Activated CD8-positive, alpha-beta memory T cell treated with anti-CD3 and anti-CD28 coated beads for 36 hours (primary cell): ENCODE measurements around the gene POLG2. TPM values are rescaled to one million over a fixed set of nuclear protein-coding genes. Genes with fewer than 3 reads are reported as not detected.

ENCODE experiments used
- CTCF ChIA-PET: fragments of 350-600 bp; sonication (Branson Sonifier 250); formaldehyde crosslinking; loops from one replicate; lab custom pipeline; 2021; ENCODE audit warnings: antibody characterized with exemption; lab: Charles Lee
- POLR2A ChIA-PET: fragments of 350-600 bp; sonication (Branson Sonifier 250); formaldehyde crosslinking; loops from one replicate; lab custom pipeline; 2021; ENCODE audit warnings: antibody characterized with exemption; lab: Charles Lee
- total RNA-seq, 2 experiments: library from RNA; stranded (reverse); gene quantifications; one replicate each; pipeline ENCODE4 v1.2.3, GENCODE V29; 2021

Gene POLG2
- total RNA-seq, 2 experiments from 2014 or later = 30.1 TPM

GRCh38 chr17:64507413-64507782, 10.5 kb upstream of the POLG2 start:
- ChIA-PET CTCF (interaction anchor here (1.0 to 1.8 kb wide), 5 partner anchors 8 to 87 kb away, joined by 3 to 7 read pairs (median 5); partner anchors contain the start of gene POLG2), POLR2A (interaction anchor here (1.0 to 4.4 kb wide), 5 partner anchors 11 to 141 kb away, joined by 3 to 90 read pairs (median 4); partner anchors contain the start of gene POLG2)

- ChIA-PET CTCF (interaction anchor here (1.0 to 1.8 kb wide), 5 partner anchors 9 to 87 kb away, joined by 3 to 7 read pairs (median 5); partner anchors contain the start of gene POLG2), POLR2A (interaction anchor here (0.5 to 4.4 kb wide), 10 partner anchors 11 to 230 kb away, joined by 3 to 90 read pairs (median 4); partner anchors contain the start of gene POLG2)
Observed at GRCh38 chr17:64506576-64507412, 9.9 kb upstream of the POLG2 start, which contains the start of gene CEP95. TSS of gene CEP95 (plus strand) at chr17:64506977. CDS start at chr17:64507098, 121 bp downstream.

- ChIA-PET POLR2A (interaction anchor here (0.5 to 4.4 kb wide), 9 partner anchors 10 to 230 kb away, joined by 3 to 90 read pairs (median 5); partner anchors contain the start of gene POLG2), CTCF (interaction anchor here (1.0 to 1.4 kb wide), 3 partner anchors 9 to 15 kb away, joined by 4 to 15 read pairs (median 7); partner anchors contain the start of gene POLG2)
Observed at GRCh38 chr17:64506201-64506575, 9.3 kb upstream of the POLG2 start, which contains the start of gene DDX5. TSS of gene DDX5 (minus strand) at chr17:64506289. CDS start at chr17:64506119, 170 bp downstream.

- POLR2A ChIA-PET = interaction anchor here (0.6 to 4.4 kb wide), 13 partner anchors 9 to 732 kb away, joined by 3 to 90 read pairs (median 4); partner anchors contain the start of genes DDX42, ICAM2, POLG2 and SMURF2
- CTCF ChIA-PET = interaction anchor here (1.4 to 1.5 kb wide), 2 partner anchors 9 to 15 kb away, joined by 4 to 15 read pairs; partner anchors contain the start of gene POLG2
Observed at GRCh38 chr17:64505340-64506200, 8.7 kb upstream of the POLG2 start.

GRCh38 chr17:64504769-64505339, 8.0 kb upstream of the POLG2 start:
- POLR2A ChIA-PET = interaction anchor here (0.6 to 4.4 kb wide), 11 partner anchors 9 to 731 kb away, joined by 3 to 90 read pairs (median 4); partner anchors contain the start of genes DDX42, ICAM2, POLG2 and SMURF2

GRCh38 chr17:64503821-64504768, 7.2 kb upstream of the POLG2 start:
- ChIA-PET CTCF (interaction anchor here (1.4 to 1.5 kb wide), 2 partner anchors 11 to 13 kb away, joined by 4 to 5 read pairs; no protein-coding TSS in a partner anchor), POLR2A (interaction anchor here (1.0 to 4.4 kb wide), 5 partner anchors 8 to 484 kb away, joined by 3 to 90 read pairs (median 5); partner anchors contain the start of genes ICAM2, POLG2 and SMURF2)

More at GRCh38 chr17:64504769-64505339, 8.0 kb upstream of the POLG2 start:
- CTCF ChIA-PET = interaction anchor here (1.4 to 1.5 kb wide), 3 partner anchors 8 to 14 kb away, joined by 4 to 15 read pairs (median 5); partner anchors contain the start of gene POLG2

GRCh38 chr17:64503341-64503740, 6.5 kb upstream of the POLG2 start:
- ChIA-PET POLR2A (interaction anchor here (4.4 kb wide), 1 partner anchor 12 kb away, joined by 25 read pairs; no protein-coding TSS in a partner anchor), CTCF (interaction anchor here (1.4 kb wide), 1 partner anchor 10 kb away, joined by 5 read pairs; no protein-coding TSS in a partner anchor)

GRCh38 chr17:64502809-64503208, 6.0 kb upstream of the POLG2 start:
- CTCF ChIA-PET = no interaction called here
- POLR2A ChIA-PET = interaction anchor here (0.8 to 4.4 kb wide), 2 partner anchors 10 to 11 kb away, joined by 3 to 25 read pairs; no protein-coding TSS in a partner anchor

- POLR2A ChIA-PET = interaction anchor here (0.8 kb wide), 1 partner anchor 9 kb away, joined by 3 read pairs; no protein-coding TSS in a partner anchor
- CTCF ChIA-PET = interaction anchor here (0.8 kb wide), 1 partner anchor 441 kb away, joined by 3 read pairs; no protein-coding TSS in a partner anchor
Observed at GRCh38 chr17:64502021-64502420, 5.2 kb upstream of the POLG2 start.

GRCh38 chr17:64500862-64501765, 4.3 kb upstream of the POLG2 start:
- ChIA-PET POLR2A (no interaction called here), CTCF (interaction anchor here (1.6 kb wide), 1 partner anchor 148 kb away, joined by 3 read pairs; no protein-coding TSS in a partner anchor)

- POLR2A ChIA-PET = no interaction called here
- CTCF ChIA-PET = interaction anchor here (1.6 kb wide), 1 partner anchor 149 kb away, joined by 3 read pairs; no protein-coding TSS in a partner anchor
Observed at GRCh38 chr17:64500487-64500859, 3.6 kb upstream of the POLG2 start.

GRCh38 chr17:64499805-64500486, 3.1 kb upstream of the POLG2 start:
- ChIA-PET POLR2A (no interaction called here), CTCF (interaction anchor here (0.9 to 1.6 kb wide), 2 partner anchors 80 to 149 kb away, joined by 3 read pairs; no protein-coding TSS in a partner anchor)

- ChIA-PET CTCF (interaction anchor here (0.7 to 2.8 kb wide), 3 partner anchors 7 to 151 kb away, joined by 3 to 15 read pairs (median 3); no protein-coding TSS in a partner anchor), POLR2A (interaction anchor here (0.5 to 4.6 kb wide), 3 partner anchors 8 to 50 kb away, joined by 3 to 90 read pairs (median 4); partner anchors contain the start of genes CEP95 and DDX5)
Observed at GRCh38 chr17:64498308-64499203, 1.7 kb upstream of the POLG2 start.
